Fibroblast of mammary gland (primary cell): ENCODE data around the gene ZC3H18.
A peak's percentile ranks its signal among the peaks of the same experiment; 100 is the strongest.

Source experiments
- DNase-seq: peaks from one replicate; pipeline ENCODE4 v3.0.0-alpha.2; 2010; ENCODE audit warnings: low read depth
- H3K4me3 ChIP-seq: 2 replicates; pipeline ENCODE4 v1.5.1; 2011; ENCODE audit warnings: low read depth, mild to moderate bottlenecking, low read length, moderate library complexity; ENCODE audit not compliant: control insufficient read depth
- TF ChIP-seq, protein P1 (sequence below): conservative IDR thresholded peaks from 2 replicates; pipeline ENCODE4 v1.5.1; 2011; ENCODE audit warnings: low read depth, low read length, inconsistent platforms; ENCODE audit not compliant: control insufficient read depth, insufficient read depth

Gene ZC3H18

DNA sequence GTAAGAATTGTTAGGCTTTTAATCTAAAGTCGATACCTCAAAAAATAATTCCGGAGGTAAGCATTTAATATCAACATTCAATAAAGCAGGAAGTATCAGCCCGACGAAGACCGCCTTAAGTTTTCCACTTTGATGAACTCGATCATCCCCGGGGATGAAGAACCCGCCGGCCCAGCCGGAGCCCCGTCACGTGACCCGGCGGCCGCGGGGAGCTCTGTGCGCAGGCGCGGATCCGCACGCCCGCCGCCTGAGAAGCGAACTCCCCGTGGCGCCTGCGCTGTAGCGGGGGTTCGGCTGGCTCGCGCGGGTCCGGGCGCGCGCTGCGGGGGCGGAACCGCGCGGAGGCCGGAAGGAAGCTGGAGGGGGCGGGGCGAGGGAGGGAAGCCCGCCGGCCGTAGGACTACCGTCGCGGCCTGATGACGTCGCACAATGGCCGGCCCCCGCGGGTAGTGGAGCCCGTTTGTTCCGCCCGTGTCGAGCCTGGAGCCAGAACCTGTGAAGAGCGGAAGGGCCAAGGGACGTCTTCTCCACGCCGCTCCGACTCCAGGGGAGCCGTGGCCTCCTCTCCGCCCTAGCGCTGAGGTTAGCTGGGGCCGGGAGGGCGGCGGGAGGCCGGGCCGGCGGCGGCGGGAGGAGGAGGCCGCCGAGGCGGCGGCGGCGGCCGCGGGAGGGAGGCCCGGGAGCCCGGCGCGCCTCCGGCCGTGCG, at the start of gene ZC3H18:
Gene ZC3H18, plus strand, starts transcription at position 419 of the 706 bp plus-strand sequence. CDS start 6,721 bp downstream, outside the sequence.
- DNase-seq = peak; percentile 91
- TF ChIP-seq, protein P1, sequence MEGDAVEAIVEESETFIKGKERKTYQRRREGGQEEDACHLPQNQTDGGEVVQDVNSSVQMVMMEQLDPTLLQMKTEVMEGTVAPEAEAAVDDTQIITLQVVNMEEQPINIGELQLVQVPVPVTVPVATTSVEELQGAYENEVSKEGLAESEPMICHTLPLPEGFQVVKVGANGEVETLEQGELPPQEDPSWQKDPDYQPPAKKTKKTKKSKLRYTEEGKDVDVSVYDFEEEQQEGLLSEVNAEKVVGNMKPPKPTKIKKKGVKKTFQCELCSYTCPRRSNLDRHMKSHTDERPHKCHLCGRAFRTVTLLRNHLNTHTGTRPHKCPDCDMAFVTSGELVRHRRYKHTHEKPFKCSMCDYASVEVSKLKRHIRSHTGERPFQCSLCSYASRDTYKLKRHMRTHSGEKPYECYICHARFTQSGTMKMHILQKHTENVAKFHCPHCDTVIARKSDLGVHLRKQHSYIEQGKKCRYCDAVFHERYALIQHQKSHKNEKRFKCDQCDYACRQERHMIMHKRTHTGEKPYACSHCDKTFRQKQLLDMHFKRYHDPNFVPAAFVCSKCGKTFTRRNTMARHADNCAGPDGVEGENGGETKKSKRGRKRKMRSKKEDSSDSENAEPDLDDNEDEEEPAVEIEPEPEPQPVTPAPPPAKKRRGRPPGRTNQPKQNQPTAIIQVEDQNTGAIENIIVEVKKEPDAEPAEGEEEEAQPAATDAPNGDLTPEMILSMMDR = no peak
- H3K4me3 ChIP-seq = peak within 1 kb of the TSS; percentile 80

DNA sequence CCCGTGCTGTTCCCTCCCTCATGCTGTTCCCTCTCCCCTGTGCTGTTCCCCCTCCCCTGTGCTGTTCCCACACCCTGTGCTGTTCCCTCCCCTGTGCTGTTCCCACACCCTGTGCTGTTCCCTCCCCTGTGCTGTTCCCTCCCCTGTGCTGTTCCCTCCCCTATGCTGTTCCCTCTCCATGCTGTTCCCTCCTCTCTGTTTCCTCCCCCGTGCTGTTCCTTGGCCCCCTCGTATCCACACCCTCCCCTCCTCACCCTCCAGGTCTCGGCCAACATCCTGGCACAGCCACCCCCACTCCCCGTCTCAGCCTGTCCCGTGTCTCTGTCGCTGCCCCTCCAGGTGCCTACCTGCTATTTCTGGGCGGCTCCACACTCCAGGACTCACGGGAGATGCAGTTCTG, 48.5 kb upstream of the ZC3H18 start:
- DNase-seq = no peak
- TF ChIP-seq, protein P1 = no peak
- no peak overlapping the region for H3K4me3 ChIP-seq

DNA sequence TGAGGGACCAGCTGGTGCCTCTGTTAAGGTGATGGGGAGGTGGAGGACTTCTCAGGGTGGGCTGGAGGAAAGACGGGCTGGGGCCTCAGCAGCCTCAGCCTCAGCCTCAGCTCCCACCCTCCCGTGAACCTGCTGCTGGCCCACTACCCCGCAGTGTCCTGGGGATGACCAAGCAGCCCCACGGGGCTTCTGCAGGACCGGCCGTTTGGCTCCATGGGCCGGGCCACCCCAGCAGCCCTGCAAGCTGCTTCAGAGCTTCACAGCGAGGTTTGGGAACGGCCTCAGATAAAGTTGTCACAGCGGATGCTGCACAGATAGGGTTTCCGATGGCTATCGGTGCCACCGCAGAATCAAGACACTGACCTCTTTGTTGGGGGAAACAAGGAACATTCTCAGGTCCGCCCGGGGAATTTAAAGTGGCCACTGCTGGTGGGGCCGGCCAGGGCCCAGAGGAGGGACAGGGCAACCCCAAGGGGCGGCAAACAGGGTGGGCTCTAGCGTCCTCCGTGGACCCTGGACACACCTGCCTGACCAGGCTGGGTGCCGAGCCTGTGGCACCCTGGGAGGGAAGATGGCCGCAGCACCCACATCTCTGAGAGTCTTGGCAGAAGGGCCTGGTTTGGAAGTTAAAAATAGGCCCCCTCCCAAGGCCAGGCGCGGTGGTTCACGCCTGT, 47.8 kb upstream of the ZC3H18 start:
- H3K4me3 ChIP-seq = no peak overlapping the region
- TF ChIP-seq, protein P1 = no peak
- DNase-seq = no peak

DNA sequence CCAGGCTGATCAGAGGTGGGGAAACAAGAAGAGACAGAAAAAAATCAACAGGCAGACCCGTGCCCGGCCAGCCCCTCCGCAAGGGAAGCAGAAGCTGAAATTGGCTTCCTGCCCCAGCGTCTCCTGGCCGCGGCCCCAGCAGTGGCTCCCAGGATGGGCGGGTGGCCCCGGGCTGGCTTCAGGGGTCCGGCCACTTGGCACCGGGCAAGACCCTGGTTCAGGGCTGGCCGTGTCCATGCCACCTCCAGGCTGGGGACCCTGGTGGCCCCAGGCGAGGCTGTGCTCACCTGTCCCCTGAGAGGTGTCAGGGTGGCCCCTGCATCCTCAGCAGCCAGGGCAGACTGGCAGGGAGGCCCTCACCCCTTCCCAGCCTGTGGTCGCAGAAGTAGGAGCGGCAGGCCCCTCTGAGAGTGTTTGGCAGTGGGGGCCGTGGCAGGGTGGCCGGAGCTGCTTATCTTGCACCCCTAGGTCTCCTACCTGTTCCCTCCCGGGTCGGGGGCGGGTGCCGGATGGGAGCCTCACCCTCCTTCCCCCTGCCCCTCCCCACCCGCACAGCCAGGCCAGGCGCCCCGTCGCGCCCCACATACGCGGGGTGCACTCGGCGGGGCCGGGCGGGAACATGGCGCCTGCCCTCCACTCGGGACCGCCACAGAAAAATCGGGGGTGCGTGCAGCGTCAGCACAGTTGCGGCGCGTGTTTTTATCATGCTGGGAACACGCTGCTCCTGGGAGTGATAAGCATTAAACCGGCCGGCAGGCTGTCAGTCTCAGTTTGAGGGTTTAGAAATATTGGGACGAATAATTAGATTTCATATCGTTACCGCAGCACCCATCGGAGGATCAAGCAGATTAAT, 46.7 kb upstream of the ZC3H18 start:
- no peak overlapping the region for H3K4me3 ChIP-seq
- TF ChIP-seq, protein P1 = no peak
- DNase-seq = no peak

DNA sequence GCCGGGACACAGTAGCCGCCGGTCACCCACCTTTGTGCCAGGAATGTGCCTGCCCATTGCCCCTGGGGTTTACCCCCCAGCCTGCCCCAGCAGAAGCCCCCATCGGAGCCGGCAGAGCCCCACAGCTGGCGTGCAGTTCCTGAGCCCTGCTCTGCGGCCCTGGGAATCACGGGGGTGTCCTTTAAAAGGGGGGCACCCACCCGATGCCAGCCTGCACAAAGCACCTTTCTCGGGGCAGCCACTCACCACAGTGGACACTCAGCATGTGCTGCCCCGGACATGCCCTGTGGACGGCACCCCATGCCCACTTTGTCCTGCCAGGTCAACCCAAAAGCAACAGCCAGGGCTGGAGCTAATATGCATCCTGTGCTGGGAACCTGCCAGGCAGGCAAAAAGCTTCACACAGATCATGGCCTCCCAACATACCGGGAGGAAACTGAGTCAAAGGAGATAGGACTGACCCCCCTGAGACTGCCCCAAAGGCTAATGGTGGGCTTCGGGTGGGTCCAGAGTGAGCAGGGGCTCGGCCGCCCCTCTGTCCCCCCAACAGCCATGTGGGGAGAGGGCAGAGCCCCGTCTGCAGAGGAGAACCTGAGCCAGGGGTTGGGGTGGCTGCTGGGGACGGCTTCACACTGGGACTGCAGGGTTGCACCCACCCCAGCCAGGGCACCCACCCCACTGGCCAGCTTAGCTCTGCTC, 45.8 kb upstream of the ZC3H18 start:
- H3K4me3 ChIP-seq = no peak overlapping the region
- TF ChIP-seq, protein P1 = no peak
- no peak for DNase-seq

DNA sequence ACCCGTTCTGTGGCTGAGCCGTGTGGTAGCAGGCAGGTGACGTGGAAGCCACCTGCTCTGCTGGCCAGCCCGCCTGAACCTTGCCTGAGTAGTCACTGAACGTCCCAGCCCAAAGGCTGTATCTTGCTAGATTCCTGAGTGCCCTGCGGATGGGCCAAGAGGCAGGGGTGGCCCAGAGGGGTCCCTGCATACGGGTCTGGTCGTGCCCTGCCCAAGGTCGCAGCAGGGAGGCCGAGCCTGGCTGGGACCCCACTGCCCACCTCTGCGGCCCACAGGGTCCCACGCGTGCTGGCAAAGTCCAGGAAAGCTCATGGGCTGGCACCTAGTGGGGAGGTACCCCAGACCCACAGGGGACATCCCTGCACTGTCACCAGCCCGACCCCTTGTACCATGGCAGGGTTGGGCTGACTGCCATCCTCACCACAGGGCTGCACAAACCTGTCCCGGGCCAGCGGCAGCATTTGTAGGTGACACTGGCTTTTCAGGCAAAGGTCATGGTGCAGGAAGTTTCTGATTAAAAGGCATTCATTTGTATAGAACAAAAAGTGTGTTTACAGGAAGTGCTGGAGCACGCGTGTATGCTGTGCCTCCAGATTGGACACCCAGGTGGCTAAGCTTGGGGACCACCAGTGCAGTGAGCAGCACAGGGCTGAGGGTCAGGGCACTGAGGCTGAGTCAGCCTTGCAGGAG, 45.1 kb upstream of the ZC3H18 start:
- no peak for DNase-seq
- H3K4me3 ChIP-seq = no peak overlapping the region
- TF ChIP-seq, protein P1 = no peak
